Hepatocyte (in vitro differentiated cells): Measurements from ENCODE around the gene CD164L2.

Source experiments
- EZH2 ChIP-seq: fragments of 200-600 bp; sonication (generic); IDR thresholded peaks from 2 replicates; pipeline ENCODE4 v1.6.1; 2016; ENCODE audit warnings: antibody characterized with exemption, mild to moderate bottlenecking, borderline replicate concordance
- TF ChIP-seq, protein P1 (sequence below): fragments of 200-600 bp; sonication (generic); IDR thresholded peaks from 2 replicates; pipeline ENCODE4 v1.5.1; 2016; ENCODE audit warnings: antibody characterized with exemption, mild to moderate bottlenecking; ENCODE audit not compliant: poor library complexity

DNA sequence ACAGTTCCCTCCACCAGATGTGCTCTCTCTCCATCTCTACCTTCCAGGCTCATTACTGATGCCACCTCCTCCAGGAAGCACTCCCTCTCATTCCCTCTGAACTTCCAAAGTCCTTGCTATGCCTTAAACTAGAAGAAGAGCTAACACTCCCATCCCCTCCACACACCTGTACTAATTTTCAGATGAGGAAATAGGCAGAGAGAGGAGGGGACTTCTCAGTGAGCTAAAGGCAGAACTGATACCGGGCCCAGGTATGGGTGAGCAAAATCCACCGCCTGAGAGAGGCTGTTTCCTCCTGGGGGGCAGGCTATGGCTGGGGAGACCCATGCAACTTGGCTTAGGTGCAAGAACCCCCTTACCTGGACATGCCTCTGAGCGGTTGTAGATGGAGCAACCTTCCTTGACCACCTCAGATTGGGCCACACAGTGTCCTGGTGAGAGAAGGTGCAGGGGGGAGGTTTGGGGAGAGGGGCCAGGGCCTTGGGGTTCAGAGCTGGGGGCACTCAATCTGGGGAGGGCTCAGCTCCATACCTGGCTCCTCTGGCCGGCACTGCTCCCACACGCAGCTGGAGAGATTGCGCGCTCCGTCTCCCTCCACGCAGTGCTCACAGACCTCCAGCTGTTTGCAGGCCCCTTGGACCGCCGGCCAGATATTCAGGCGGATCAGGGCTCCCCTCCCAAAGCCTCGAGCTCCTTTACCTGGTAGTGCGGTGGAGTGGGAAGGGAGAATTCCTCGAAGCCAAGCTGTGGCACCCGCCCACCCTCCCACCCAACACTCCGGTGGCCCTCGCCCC is 967 bp downstream of the CD164L2 start:
- no peak for TF ChIP-seq EZH2
- TF ChIP-seq, protein P1, sequence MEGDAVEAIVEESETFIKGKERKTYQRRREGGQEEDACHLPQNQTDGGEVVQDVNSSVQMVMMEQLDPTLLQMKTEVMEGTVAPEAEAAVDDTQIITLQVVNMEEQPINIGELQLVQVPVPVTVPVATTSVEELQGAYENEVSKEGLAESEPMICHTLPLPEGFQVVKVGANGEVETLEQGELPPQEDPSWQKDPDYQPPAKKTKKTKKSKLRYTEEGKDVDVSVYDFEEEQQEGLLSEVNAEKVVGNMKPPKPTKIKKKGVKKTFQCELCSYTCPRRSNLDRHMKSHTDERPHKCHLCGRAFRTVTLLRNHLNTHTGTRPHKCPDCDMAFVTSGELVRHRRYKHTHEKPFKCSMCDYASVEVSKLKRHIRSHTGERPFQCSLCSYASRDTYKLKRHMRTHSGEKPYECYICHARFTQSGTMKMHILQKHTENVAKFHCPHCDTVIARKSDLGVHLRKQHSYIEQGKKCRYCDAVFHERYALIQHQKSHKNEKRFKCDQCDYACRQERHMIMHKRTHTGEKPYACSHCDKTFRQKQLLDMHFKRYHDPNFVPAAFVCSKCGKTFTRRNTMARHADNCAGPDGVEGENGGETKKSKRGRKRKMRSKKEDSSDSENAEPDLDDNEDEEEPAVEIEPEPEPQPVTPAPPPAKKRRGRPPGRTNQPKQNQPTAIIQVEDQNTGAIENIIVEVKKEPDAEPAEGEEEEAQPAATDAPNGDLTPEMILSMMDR = no peak
